Fibroblast of lung (primary cell): ENCODE data around the gene XPO5. TPM values are rescaled to one million over a fixed set of nuclear protein-coding genes. Genes with fewer than 3 reads are reported as not detected.

Source experiments
- DNase-seq, 2 donors: peaks; one replicate each; pipeline versions ENCODE4 v3.0.0 to v3.0.0-alpha.2; 2010; ENCODE audit warnings: low read depth in 2 of 2
- H2AFZ ChIP-seq: 2 replicates; pipeline ENCODE4 v1.5.1; 2012; ENCODE audit warnings: low read length, control low read depth, inconsistent platforms
- H3K27ac ChIP-seq: 2 replicates; pipeline ENCODE4 v1.5.1; 2011; ENCODE audit warnings: low read length, control low read depth; ENCODE audit not compliant: insufficient read depth
- H3K27me3 ChIP-seq: 2 replicates; pipeline ENCODE4 v1.5.1; 2011; ENCODE audit warnings: mild to moderate bottlenecking, low read length; ENCODE audit not compliant: control insufficient read depth, insufficient read depth
- H3K36me3 ChIP-seq: 2 replicates; pipeline ENCODE4 v1.5.1; 2011; ENCODE audit warnings: low read length; ENCODE audit not compliant: control insufficient read depth, insufficient read depth
- H3K4me1 ChIP-seq: 2 replicates; pipeline ENCODE4 v1.5.1; 2011; ENCODE audit warnings: low read length; ENCODE audit not compliant: control insufficient read depth, insufficient read depth; ENCODE audit errors: extremely low read depth
- H3K4me2 ChIP-seq: 2 replicates; pipeline ENCODE4 v1.5.1; 2011; ENCODE audit warnings: low read length, control low read depth; ENCODE audit not compliant: insufficient read depth; ENCODE audit errors: extremely low read depth
- H3K4me3 ChIP-seq, 4 experiments: fragments of 200-600 bp in 1 of 4; sonication (generic) in 1 of 4; replicated peaks in 1 of 4; 2 replicates each; pipeline ENCODE4 v1.5.1; 2011 to 2016; ENCODE audit warnings: low read length in 4 of 4, low read depth in 3 of 4, mild to moderate bottlenecking in 3 of 4, control low read depth in 2 of 4, inconsistent platforms in 1 of 4, mixed read lengths in 1 of 4; ENCODE audit not compliant: insufficient read depth in 1 of 4; ENCODE audit errors: control extremely low read depth in 1 of 4
- H3K79me2 ChIP-seq: 2 replicates; pipeline ENCODE4 v1.5.1; 2012; ENCODE audit warnings: mild to moderate bottlenecking, low read length, inconsistent platforms; ENCODE audit not compliant: control insufficient read depth, insufficient read depth
- H3K9ac ChIP-seq: 2 replicates; pipeline ENCODE4 v1.5.1; 2011; ENCODE audit warnings: mild to moderate bottlenecking, low read length, control low read depth; ENCODE audit not compliant: insufficient read depth
- H3K9me3 ChIP-seq: 2 replicates; pipeline ENCODE4 v1.5.1; 2012; ENCODE audit warnings: low read depth, low read length; ENCODE audit not compliant: control insufficient read depth, insufficient read depth
- H4K20me1 ChIP-seq: 2 replicates; pipeline ENCODE4 v1.5.1; 2011; ENCODE audit warnings: low read length; ENCODE audit not compliant: control insufficient read depth, insufficient read depth; ENCODE audit errors: extremely low read depth
- CTCF ChIP-seq, 2 donors: IDR thresholded peaks in 1 of 2; conservative IDR thresholded peaks in 1 of 2; 1 replicate in 1 of 2; 2 replicates in 1 of 2; pipeline ENCODE4 v1.5.1; 2011 to 2012; ENCODE audit warnings: low read length in 2 of 2, control low read depth in 1 of 2, inconsistent platforms in 1 of 2, low read depth in 1 of 2, mild to moderate bottlenecking in 1 of 2
- EZH2 ChIP-seq: IDR thresholded peaks from 2 replicates; pipeline ENCODE4 v1.5.1; 2012; ENCODE audit warnings: low read length, control low read depth, mild to moderate bottlenecking; ENCODE audit errors: missing control alignments
- polyA plus RNA-seq, 2 donors: library from polyadenylated mRNA; depleted of rRNA in 1 of 2; stranded (reverse) in 1 of 2; unstranded in 1 of 2; fragments of >200 nt; gene quantifications; 2 replicates each; pipeline ENCODE4 v1.2.1, GENCODE V29; 2011 to 2012; ENCODE audit warnings: missing spikeins in 1 of 2
- total RNA-seq: library from RNA; depleted of rRNA; stranded (reverse); fragments of >200 nt; gene quantifications from 2 replicates; pipeline ENCODE4 v1.2.1, GENCODE V29; 2014

XPO5 gene
- total and polyA plus RNA-seq, 2 donors (not counting 1 experiment from before 2014, with no cell fraction given) = 20.5 to 21.7 TPM

GRCh38 chr6:43494766-43495165 is 81.1 kb downstream of the XPO5 start:
- H3K27ac ChIP-seq = no peak overlapping the region
- DNase-seq = no peak
- no peak overlapping the region for H3K9ac ChIP-seq
- no peaks in the 10 kb centered on the region for H3K27me3 ChIP-seq
- no peak overlapping the region for H3K4me3 ChIP-seq
- peaks cover 4% of the 10 kb centered on the region for H3K79me2 ChIP-seq
- H3K4me2 ChIP-seq = no peak overlapping the region
- H2AFZ ChIP-seq = no peak overlapping the region
- H3K4me1 ChIP-seq = peaks cover 24% of the 10 kb centered on the region
- no peaks in the 10 kb centered on the region for H4K20me1 ChIP-seq
- H3K36me3 ChIP-seq = peaks cover 5% of the 10 kb centered on the region
- no peaks in the 10 kb centered on the region for H3K9me3 ChIP-seq
- TF ChIP-seq EZH2 = no peak
- TF ChIP-seq CTCF (conservative IDR thresholded peaks at IDR 0.05 in 1 of 2, IDR thresholded peaks at IDR 0.05 in 1 of 2; ENCODE audit: low read depth in 1 of 2, low read length in 2 of 2) = no peak

GRCh38 chr6:43494321-43494720 is 81.5 kb downstream of the XPO5 start:
- Histone ChIP-seq H3K4me1 (peaks cover 24% of the 10 kb centered on the region), H3K79me2 (peaks cover 7% of the 10 kb centered on the region), H2AFZ (no peak overlapping the region), H4K20me1 (no peaks in the 10 kb centered on the region), H3K4me2 (no peak overlapping the region), H3K36me3 (peaks cover 2% of the 10 kb centered on the region), H3K27ac (no peak overlapping the region), H3K9ac (no peak overlapping the region), H3K4me3 (no peak overlapping the region), H3K9me3 (no peaks in the 10 kb centered on the region), H3K27me3 (no peaks in the 10 kb centered on the region)
- DNase-seq = no peak
- TF ChIP-seq EZH2 (no peak), CTCF (conservative IDR thresholded peaks at IDR 0.05 in 1 of 2, IDR thresholded peaks at IDR 0.05 in 1 of 2; ENCODE audit: low read depth in 1 of 2, low read length in 2 of 2) (no peak)

GRCh38 chr6:43493833-43494232 is 82.0 kb downstream of the XPO5 start:
- no peak for TF ChIP-seq CTCF (conservative IDR thresholded peaks at IDR 0.05 in 1 of 2, IDR thresholded peaks at IDR 0.05 in 1 of 2; ENCODE audit: low read depth in 1 of 2, low read length in 2 of 2)
- no peak for TF ChIP-seq EZH2
- Histone ChIP-seq H3K27me3 (no peaks in the 10 kb centered on the region), H2AFZ (no peak overlapping the region), H3K4me3 (no peak overlapping the region), H3K4me1 (peaks cover 26% of the 10 kb centered on the region), H3K9me3 (no peaks in the 10 kb centered on the region), H3K36me3 (peaks cover 1% of the 10 kb centered on the region), H4K20me1 (no peaks in the 10 kb centered on the region), H3K79me2 (peaks cover 12% of the 10 kb centered on the region), H3K4me2 (no peak overlapping the region), H3K27ac (no peak overlapping the region), H3K9ac (no peak overlapping the region)
- DNase-seq = no peak
